ES-I3 (cell line): ENCODE measurements around the gene ZC3H10.
"Not testable (repeated sequence)": the region's sequence is repeated elsewhere in the genome, so short reads cannot be mapped to it uniquely, and the experiment has no call there.

Experiments used
- H3K36me3 ChIP-seq: 2 replicates; pipeline ENCODE4 v1.6.1; 2013; ENCODE audit warnings: mild to moderate bottlenecking, low read length, control low read depth, moderate library complexity; ENCODE audit not compliant: insufficient read depth
- H3K4me1 ChIP-seq: 2 replicates; pipeline ENCODE4 v1.6.1; 2013; ENCODE audit warnings: mild to moderate bottlenecking, control low read depth, low read length; ENCODE audit not compliant: insufficient read depth
- H3K9ac ChIP-seq: 2 replicates; pipeline ENCODE4 v1.6.1; 2013; ENCODE audit warnings: low read depth, mild to moderate bottlenecking, low read length, moderate library complexity
- H3K9me3 ChIP-seq: 2 replicates; pipeline ENCODE4 v1.6.1; 2013; ENCODE audit warnings: mild to moderate bottlenecking, low read length, moderate library complexity; ENCODE audit not compliant: control insufficient read depth, insufficient read depth

ZC3H10 gene

DNA sequence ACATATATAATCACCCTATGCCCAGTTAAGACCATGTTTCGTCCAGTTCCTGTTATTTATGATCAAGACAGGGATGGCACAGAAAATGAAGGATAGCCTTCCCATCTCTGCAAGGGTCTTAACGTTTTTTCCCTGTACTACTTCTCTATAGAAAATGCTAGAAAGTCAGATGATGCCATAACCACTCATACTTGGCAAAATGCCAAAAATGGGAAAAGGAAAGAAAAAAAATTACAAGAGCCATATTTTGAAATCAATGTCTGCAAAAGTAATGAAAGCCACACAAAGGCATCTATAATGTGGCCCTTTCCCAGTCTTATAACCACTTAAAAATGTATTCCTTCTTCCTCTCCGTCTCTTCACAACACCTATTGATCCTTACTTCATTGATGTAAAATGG lies 32.5 kb downstream of the ZC3H10 start:
- Histone ChIP-seq H3K9ac (no peak overlapping the region), H3K36me3 (no peaks in the 10 kb centered on the region; the same call in 1 of the 2 replicates), H3K9me3 (no peaks in the 10 kb centered on the region), H3K4me1 (peaks cover 3% of the 10 kb centered on the region; the same call in 1 of the 2 replicates)

GRCh38 chr12:56151672-56152131 lies 33.6 kb downstream of the ZC3H10 start:
- H3K36me3 ChIP-seq: no peaks in the 10 kb centered on the region; the same call in 1 of the 2 replicates
- peaks cover 3% of the 10 kb centered on the region; the same call in 1 of the 2 replicates for H3K4me1 ChIP-seq
- H3K9me3 ChIP-seq: no peaks in the 10 kb centered on the region
- peak overlapping the region; percentile 94 for H3K9ac ChIP-seq

DNA sequence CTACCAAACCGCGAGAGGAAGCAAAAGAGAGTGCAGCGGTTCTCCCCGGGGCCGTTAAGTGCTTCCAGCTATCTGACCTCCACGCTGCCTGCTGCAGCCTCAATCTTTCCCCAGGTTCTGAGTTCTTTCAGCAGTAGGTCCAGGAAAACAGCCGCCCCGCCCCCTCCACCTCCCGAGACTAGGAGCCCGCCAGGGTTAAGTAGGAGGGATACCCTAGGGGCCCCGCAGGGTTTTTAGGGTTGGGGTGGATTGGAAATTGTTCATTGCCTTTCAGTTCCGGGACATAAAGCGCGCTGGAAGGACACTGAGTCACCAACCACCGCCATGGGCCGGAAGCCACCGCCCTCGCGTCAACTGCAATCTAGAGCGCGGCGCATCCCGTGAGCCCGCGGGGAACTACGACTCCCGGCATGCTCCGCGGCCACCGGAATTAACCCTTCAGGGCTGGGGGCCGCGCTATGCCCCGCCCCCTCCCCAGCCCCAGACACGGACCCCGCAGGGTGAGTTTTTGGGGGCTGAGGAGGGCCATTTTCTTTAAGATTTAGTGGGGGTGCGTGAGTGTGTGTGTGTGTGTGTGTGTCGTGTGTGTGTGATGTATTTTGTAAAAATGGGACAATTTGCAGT lies 34.2 kb downstream of the ZC3H10 start, which contains the start of gene MYL6B:
Gene MYL6B, plus strand, starts transcription at position 456 of the 624 bp plus-strand sequence. CDS start 1,332 bp downstream, outside the sequence.
- Histone ChIP-seq H3K4me1 (peaks cover 3% of the 10 kb centered on the region; the same call in 1 of the 2 replicates), H3K9me3 (no peaks in the 10 kb centered on the region), H3K36me3 (no peaks in the 10 kb centered on the region; the same call in 1 of the 2 replicates), H3K9ac (peak within 1 kb of the TSS; percentile 94)

- Histone ChIP-seq H3K9me3 (no peaks in the 10 kb centered on the region), H3K4me1 (peaks cover 3% of the 10 kb centered on the region; the same call in 1 of the 2 replicates), H3K9ac (peak overlapping the region; percentile 94), H3K36me3 (no peaks in the 10 kb centered on the region; the same call in 1 of the 2 replicates)
Measured at GRCh38 chr12:56152756-56153677, 35.0 kb downstream of the ZC3H10 start.

DNA sequence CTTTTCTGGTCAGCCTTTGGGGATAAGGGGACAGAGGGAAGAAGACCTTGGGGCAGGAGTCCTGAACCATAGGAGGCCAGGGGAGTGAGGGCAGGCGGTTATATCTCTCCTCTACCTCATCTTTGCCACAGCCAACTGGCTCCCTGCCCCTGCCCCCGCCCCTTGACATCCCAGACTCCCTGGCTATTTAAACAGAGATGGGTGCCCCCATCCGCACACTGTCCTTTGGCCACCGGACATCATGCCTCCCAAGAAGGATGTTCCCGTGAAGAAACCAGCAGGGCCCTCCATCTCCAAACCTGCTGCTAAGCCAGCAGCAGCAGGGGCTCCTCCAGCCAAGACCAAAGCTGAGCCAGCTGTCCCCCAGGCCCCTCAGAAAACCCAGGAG lies 35.6 kb downstream of the ZC3H10 start:
- no peak overlapping the region for H3K9ac ChIP-seq
- no peaks in the 10 kb centered on the region; the same call in 1 of the 2 replicates for H3K36me3 ChIP-seq
- no peaks in the 10 kb centered on the region for H3K9me3 ChIP-seq
- peaks cover 3% of the 10 kb centered on the region; the same call in 1 of the 2 replicates for H3K4me1 ChIP-seq

DNA sequence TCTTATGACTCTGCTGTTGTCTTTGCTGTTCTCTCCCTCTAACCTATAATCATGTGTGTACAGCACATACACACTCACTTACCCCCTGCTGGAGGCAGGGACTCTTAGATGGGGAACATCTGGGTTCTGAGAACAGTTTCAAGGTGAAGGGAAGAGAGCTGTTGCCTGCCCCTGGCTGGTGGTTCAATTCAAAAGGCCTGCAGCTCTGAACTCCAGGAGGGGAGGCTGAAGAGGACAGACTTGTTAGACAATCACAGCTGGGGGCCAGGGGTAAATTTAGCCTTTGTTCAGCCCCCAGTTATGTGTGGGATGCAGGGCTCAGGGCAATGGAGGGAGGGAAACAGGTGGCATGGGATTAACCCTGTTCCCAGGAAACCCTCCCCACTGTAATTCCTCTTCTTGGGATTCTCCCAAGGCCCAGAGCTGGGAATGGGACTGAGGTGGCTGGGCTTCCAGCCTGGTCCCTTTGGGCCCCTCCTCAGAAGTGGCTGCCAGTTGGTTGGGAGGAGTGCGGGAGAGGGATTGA lies 36.2 kb downstream of the ZC3H10 start:
- Histone ChIP-seq H3K9ac (no peak overlapping the region), H3K36me3 (no peaks in the 10 kb centered on the region; the same call in 1 of the 2 replicates), H3K4me1 (peaks cover 3% of the 10 kb centered on the region; the same call in 1 of the 2 replicates), H3K9me3 (no peaks in the 10 kb centered on the region)

DNA sequence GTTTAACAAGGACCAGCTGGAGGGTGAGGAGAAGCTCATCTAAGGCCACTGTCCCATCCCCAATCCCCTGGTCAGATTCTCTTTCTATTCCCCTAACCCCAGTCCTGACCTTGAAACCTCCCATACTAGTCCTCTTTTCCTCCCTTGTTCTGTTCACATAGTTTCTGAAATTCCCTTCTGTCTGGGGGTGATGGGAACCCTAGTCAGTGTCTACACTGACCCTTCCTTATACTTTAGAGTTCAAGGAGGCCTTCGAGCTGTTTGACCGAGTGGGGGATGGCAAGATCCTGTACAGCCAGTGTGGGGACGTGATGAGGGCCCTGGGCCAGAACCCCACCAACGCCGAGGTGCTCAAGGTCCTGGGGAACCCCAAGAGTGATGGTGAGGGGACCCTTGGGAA lies 36.8 kb downstream of the ZC3H10 start:
- peaks cover 5% of the 10 kb centered on the region for H3K36me3 ChIP-seq
- H3K4me1 ChIP-seq: peaks cover 6% of the 10 kb centered on the region
- H3K9ac ChIP-seq: no peak overlapping the region
- no peaks in the 10 kb centered on the region for H3K9me3 ChIP-seq

- no peak overlapping the region for H3K9ac ChIP-seq
- H3K4me1 ChIP-seq: peaks cover 11% of the 10 kb centered on the region
- peaks cover 10% of the 10 kb centered on the region for H3K36me3 ChIP-seq
- H3K9me3 ChIP-seq: no peaks in the 10 kb centered on the region
Measured at GRCh38 chr12:56155256-56155845, 37.3 kb downstream of the ZC3H10 start.

- peaks cover 17% of the 10 kb centered on the region for H3K4me1 ChIP-seq
- not testable (repeated sequence) for H3K9me3 ChIP-seq
- H3K9ac ChIP-seq: peak overlapping the region; percentile 58; the same call in 1 of the 2 replicates
- H3K36me3 ChIP-seq: peaks cover 22% of the 10 kb centered on the region
Measured at GRCh38 chr12:56156464-56157200, 38.6 kb downstream of the ZC3H10 start.

DNA sequence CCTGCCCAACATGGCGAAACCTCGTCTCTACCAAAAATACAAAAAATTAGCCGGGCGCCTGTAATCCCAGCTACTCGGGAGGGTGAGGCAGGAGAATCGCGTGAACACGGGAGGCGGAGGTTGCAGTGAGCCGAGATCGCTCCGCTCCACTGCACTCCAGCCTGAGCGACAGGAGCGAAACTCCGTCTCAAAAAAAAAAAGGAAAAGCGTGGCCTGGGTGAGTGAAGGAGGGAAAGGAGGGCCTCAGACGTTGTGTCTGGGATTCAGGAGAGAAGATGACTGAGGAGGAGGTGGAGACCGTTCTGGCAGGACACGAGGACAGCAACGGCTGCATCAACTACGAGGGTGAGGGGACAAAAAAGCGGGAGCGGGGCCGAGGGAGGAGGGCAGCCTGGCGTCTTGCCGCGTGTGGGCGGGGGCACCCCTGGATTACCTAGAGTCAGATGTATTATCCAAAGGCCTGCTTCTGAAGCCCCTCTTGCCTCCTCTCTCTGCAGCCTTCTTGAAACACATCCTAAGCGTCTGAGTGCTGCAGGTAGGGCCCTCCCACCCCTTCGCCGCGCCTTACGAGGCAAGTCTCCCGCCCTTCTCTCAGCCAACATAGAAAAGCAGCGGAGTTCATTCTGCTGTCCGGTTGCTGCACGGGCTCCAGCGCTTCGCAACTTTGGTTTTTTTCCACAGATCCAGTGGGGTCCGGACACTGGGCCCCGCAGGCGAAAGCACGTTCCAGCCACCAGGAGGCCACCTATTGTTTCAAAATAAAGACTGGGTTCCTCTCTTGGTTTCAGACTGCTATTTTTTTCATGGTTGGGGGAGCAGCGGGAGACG lies 39.3 kb downstream of the ZC3H10 start:
- Histone ChIP-seq H3K9me3 (no peaks in the 10 kb centered on the region), H3K4me1 (peaks cover 17% of the 10 kb centered on the region), H3K36me3 (peaks cover 25% of the 10 kb centered on the region), H3K9ac (peak overlapping the region; percentile 58)

- H3K4me1 ChIP-seq: peaks cover 21% of the 10 kb centered on the region
- H3K9me3 ChIP-seq: no peaks in the 10 kb centered on the region
- peak within 1 kb of the TSS; percentile 97 for H3K9ac ChIP-seq
- H3K36me3 ChIP-seq: peaks cover 29% of the 10 kb centered on the region
Measured at GRCh38 chr12:56158029-56158925, 40.2 kb downstream of the ZC3H10 start, which contains the start of gene MYL6. MYL6 (plus strand) TSS chr12:56158359; CDS start chr12:56158402, 43 bp downstream.

GRCh38 chr12:56158926-56159461 lies 40.9 kb downstream of the ZC3H10 start:
- Histone ChIP-seq H3K36me3 (peaks cover 29% of the 10 kb centered on the region), H3K9ac (peak overlapping the region; percentile 97), H3K4me1 (peaks cover 18% of the 10 kb centered on the region), H3K9me3 (no peaks in the 10 kb centered on the region)
